RWPE1 (cell line): ENCODE results near the gene GOLGA6L10.

Experiments used
- CTCF ChIA-PET: fragments of 350-600 bp; sonication (Branson Sonifier 250); formaldehyde crosslinking; extraction: SDS; loops from one replicate; lab custom pipeline; 2021; lab: Yijun Ruan, JAX
- POLR2A ChIA-PET: fragments of 400-600 bp; formaldehyde crosslinking; extraction: SDS; loops from one replicate; lab custom pipeline; 2020; ENCODE audit warnings: antibody characterized with exemption; ENCODE audit not compliant: low non-redundant PET; lab: Yijun Ruan, JAX
- DNase-seq: peaks from one replicate; pipeline ENCODE4 v3.0.0; 2012; ENCODE audit warnings: low spot score
- H3K27ac ChIP-seq: fragments of 450-650 bp; 2 replicates; pipeline ENCODE4 v1.5.1; 2017
- CTCF ChIP-seq: fragments of 450-650 bp; conservative IDR thresholded peaks from 2 replicates; pipeline ENCODE4 v1.5.1; 2017; ENCODE audit warnings: low read depth, mild to moderate bottlenecking

Gene GOLGA6L10

GRCh38 chr15:82298032-82298431 is 51.2 kb downstream of the GOLGA6L10 start:
- TF ChIP-seq CTCF: no peak
- no peak overlapping the region for H3K27ac ChIP-seq
- no peak for DNase-seq
- CTCF ChIA-PET: no interaction called here
- POLR2A ChIA-PET: no interaction called here

GRCh38 chr15:82297546-82297945 is 51.7 kb downstream of the GOLGA6L10 start:
- ChIA-PET CTCF (no interaction called here), POLR2A (no interaction called here)
- no peak for TF ChIP-seq CTCF
- no peak for DNase-seq
- no peak overlapping the region for H3K27ac ChIP-seq

GRCh38 chr15:82294061-82294690 is 55.1 kb downstream of the GOLGA6L10 start:
- no peak overlapping the region for H3K27ac ChIP-seq
- TF ChIP-seq CTCF: no peak
- CTCF ChIA-PET: interaction anchor here (0.5 to 0.7 kb wide), 2 partner anchors 658 to 748 kb away, joined by 3 to 4 read pairs; no protein-coding TSS in a partner anchor
- POLR2A ChIA-PET: no interaction called here
- no peak for DNase-seq

- ChIA-PET CTCF (no interaction called here), POLR2A (no interaction called here)
- TF ChIP-seq CTCF: no peak
- no peak overlapping the region for H3K27ac ChIP-seq
- no peak for DNase-seq
Measured at GRCh38 chr15:82292271-82292670, 57.0 kb downstream of the GOLGA6L10 start.
